K562 (cell line): ENCODE measurements around the gene FAR2. TPM values are rescaled to one million over a fixed set of nuclear protein-coding genes. Genes with fewer than 3 reads are reported as not detected.
"Not testable (repeated sequence)": the region's sequence is repeated elsewhere in the genome, so short reads cannot be mapped to it uniquely, and the experiment has no call there.

ENCODE experiments used
- ATAC-seq: fragments of 200-7000 bp; cut with Tn5 transposase; 3 replicates; pipeline ENCODE4 v1.9.1; 2020; ENCODE audit warnings: moderate library complexity
- BruUV-seq: library from RNA; stranded (reverse); fragments of 400-500 nt; replicated peaks from 2 replicates; lab custom pipeline; 2021; lab: Mats Ljungman, UMichigan
- CTCF ChIA-PET: fragments of 300-600 bp; formaldehyde crosslinking; extraction: SDS; loops from one replicate; lab custom pipeline; 2021; ENCODE audit warnings: low intra/inter-chr PET ratio; lab: Yijun Ruan, JAX
- POLR2A ChIA-PET: fragments of 300-600, 350-650 bp; sonication (Branson Sonifier 250); formaldehyde crosslinking; extraction: SDS; loops from one replicate; lab custom pipeline; 2021; ENCODE audit warnings: antibody characterized with exemption, inconsistent platforms; lab: Yijun Ruan, JAX
- DNase-seq, 4 experiments: peaks; one replicate each; pipeline versions ENCODE4 v3.0.0 to v3.0.0-alpha.2; 2011 to 2018; ENCODE audit warnings: low spot score in 3 of 4, mixed read lengths in 3 of 4; ENCODE audit errors: extremely low read depth in 1 of 4
- FAIRE-seq: peaks from 2 replicates; lab custom pipeline; 2011; peaks lifted over from hg19 to GRCh38; lab: Jason Lieb, UNC
- H2AFZ ChIP-seq: 2 replicates; pipeline ENCODE4 v1.6.0; 2011; ENCODE audit warnings: low read depth, low read length, control low read depth, inconsistent platforms
- H3K27ac ChIP-seq: fragments of 200-600 bp; 3 replicates; pipeline ENCODE4 v1.8.0; 2011; ENCODE audit warnings: low read depth, mild to moderate bottlenecking, control low read depth, inconsistent platforms, low read length, moderate library complexity, mixed read lengths; ENCODE audit errors: extremely low read depth
- H3K27me3 ChIP-seq, 2 experiments: fragments of 300-600 bp in 1 of 2; 2 replicates in 1 of 2; 3 replicates in 1 of 2; pipeline versions ENCODE4 v1.6.0 to v1.8.0; 2011; ENCODE audit warnings: inconsistent platforms in 2 of 2, low read length in 2 of 2, mild to moderate bottlenecking in 1 of 2, mixed read lengths in 1 of 2, moderate library complexity in 1 of 2; ENCODE audit not compliant: control insufficient read depth in 2 of 2, insufficient read depth in 2 of 2
- H3K36me3 ChIP-seq: fragments of 300-600 bp; 3 replicates; pipeline ENCODE4 v1.8.0; 2011; ENCODE audit warnings: mild to moderate bottlenecking, low read length, inconsistent platforms; ENCODE audit not compliant: control insufficient read depth, insufficient read depth
- H3K4me1 ChIP-seq, 2 experiments: fragments of 200-600 bp in 1 of 2; replicated peaks in 1 of 2; 2 replicates in 1 of 2; 3 replicates in 1 of 2; pipeline versions ENCODE4 v1.5.1 to v1.8.0; 2011; ENCODE audit warnings: inconsistent platforms in 2 of 2, low read length in 2 of 2, mild to moderate bottlenecking in 1 of 2, mixed read lengths in 1 of 2, moderate library complexity in 1 of 2; ENCODE audit not compliant: control insufficient read depth in 2 of 2, insufficient read depth in 2 of 2
- H3K4me2 ChIP-seq: 2 replicates; pipeline ENCODE4 v1.6.1; 2011; ENCODE audit warnings: low read length, control low read depth, inconsistent platforms, mixed read lengths; ENCODE audit not compliant: insufficient read depth
- H3K4me3 ChIP-seq: fragments of 200-600 bp; sonication (generic), shearing (Covaris generic); 2 replicates; pipeline ENCODE4 v1.5.1; 2016; ENCODE audit warnings: control low read depth, inconsistent platforms
- H3K79me2 ChIP-seq: fragments of 200-600 bp; 3 replicates; pipeline ENCODE4 v1.8.0; 2011; ENCODE audit warnings: low read length, inconsistent platforms; ENCODE audit not compliant: control insufficient read depth, insufficient read depth
- H3K9ac ChIP-seq, 2 experiments: 2 replicates each; pipeline versions ENCODE4 v1.6.0 to v1.6.1; 2011; ENCODE audit warnings: low read depth in 2 of 2, low read length in 2 of 2, control low read depth in 1 of 2, inconsistent platforms in 1 of 2, mild to moderate bottlenecking in 1 of 2, mixed read lengths in 1 of 2; ENCODE audit not compliant: insufficient read depth in 1 of 2
- H3K9me1 ChIP-seq: one replicate; pipeline ENCODE4 v1.6.0; 2011; ENCODE audit warnings: inconsistent platforms, mild to moderate bottlenecking, low read length, moderate library complexity; ENCODE audit not compliant: control insufficient read depth, insufficient read depth
- H3K9me3 ChIP-seq: replicated peaks from 2 replicates; pipeline ENCODE4 v1.5.1; 2011; ENCODE audit warnings: low read depth, low read length, inconsistent platforms; ENCODE audit not compliant: control insufficient read depth, insufficient read depth
- H4K20me1 ChIP-seq: replicated peaks from 2 replicates; pipeline ENCODE4 v1.6.1; 2011; ENCODE audit warnings: low read length, inconsistent platforms, mixed read lengths; ENCODE audit not compliant: control insufficient read depth, insufficient read depth
- DEAF1 ChIP-seq: fragments of 450-650 bp; formaldehyde crosslinking; IDR thresholded peaks from 2 replicates; pipeline ENCODE4 v1.4.0; 2020; ENCODE audit warnings: mild to moderate bottlenecking, moderate library complexity
- FOXJ3 ChIP-seq: sonication (generic); formaldehyde crosslinking; IDR thresholded peaks from 2 replicates; pipeline ENCODE4 v1.4.0; 2020; ENCODE audit warnings: mild to moderate bottlenecking, missing genetic modification reagents
- MCM7 ChIP-seq, 2 experiments: fragments of 450-650 bp; IDR thresholded peaks; 2 replicates each; pipeline ENCODE4 v1.6.1; 2016 to 2018
- NFYB ChIP-seq: IDR thresholded peaks from 2 replicates; pipeline ENCODE4 v1.6.1; 2011; ENCODE audit warnings: mild to moderate bottlenecking, moderate library complexity; ENCODE audit not compliant: insufficient read length; ENCODE audit errors: extremely low read depth
- THRAP3 ChIP-seq: fragments of 450-650 bp; IDR thresholded peaks from 2 replicates; pipeline ENCODE4 v1.6.1; 2016; ENCODE audit warnings: mild to moderate bottlenecking, inconsistent platforms, borderline replicate concordance
- ZNF316 ChIP-seq: fragments of 450-650 bp; IDR thresholded peaks from 2 replicates; pipeline ENCODE4 v1.6.1; 2016
- WGBS: fragments of 100-300 bp; shearing (Covaris generic); methylation state at CpG from one replicate; pipeline ENCODE4 v1.1.6; 2016; ENCODE audit warnings: low coverage, mixed read lengths; ENCODE audit not compliant: insufficient coverage; ENCODE audit errors: missing lambda C conversion rate; 5-methylcytosine and 5-hydroxymethylcytosine counted together
- in situ Hi-C: fragments of 300-500 bp; cut with MboI; formaldehyde crosslinking; loops from 4 replicates; pipeline ENCODE4 v1.15.0; 2018; ENCODE audit warnings: inconsistent platforms, mixed read lengths
- intact Hi-C: fragments of 100-400 bp; cut with micrococcal nuclease; formaldehyde crosslinking; loops from 2 replicates; pipeline ENCODE4 v1.14.2; 2022
- polyA plus RNA-seq, 8 experiments: library from polyadenylated mRNA; depleted of rRNA in 4 of 8; stranded (reverse) in 5 of 8; unstranded in 3 of 8; fragments of >200 nt; fragmentation: Nextera tagmentation in 2 of 8; fragmentation: Illumina TruSeq in 1 of 8; extraction: Ambion mirVana in 2 of 8; extraction: Trizol in 1 of 8; gene quantifications; 2 replicates each; pipeline versions ENCODE4 v1.2.1 to v1.2.3, GENCODE V29; 2011 to 2014; ENCODE audit warnings: inconsistent platforms in 1 of 8, missing spikeins in 1 of 8
- total RNA-seq, 7 experiments: library from RNA; depleted of rRNA in 6 of 7; stranded (reverse); fragments of >200 nt in 6 of 7; fragmentation: Illumina TruSeq in 2 of 7; extraction: Trizol in 2 of 7; gene quantifications; 2 replicates each; pipeline versions ENCODE4 v1.2.1 to v1.2.3, GENCODE V29; 2011 to 2021; ENCODE audit warnings: low replicate concordance in 1 of 7

FAR2 gene
- total and polyA plus RNA-seq, 9 of the 15 experiments (the other 6 are each of a cell fraction or from before 2014, with no cell fraction given): 5.0 to 13.4 (median 8.5) TPM

GRCh38 chr12:29182247-29182646 lies 33.2 kb downstream of the FAR2 start:
- H3K4me2 ChIP-seq, FAIRE-seq, H3K9me3 ChIP-seq, CTCF ChIA-PET, H3K36me3 ChIP-seq, H2AFZ ChIP-seq, H3K4me3 ChIP-seq, H3K4me1 ChIP-seq, H3K9me1 ChIP-seq, intact Hi-C loops, H3K27ac ChIP-seq, in situ Hi-C loops: not testable (repeated sequence)
- peak; percentile 19; the same call in 1 of the 2 replicates for TF ChIP-seq ZNF316
- peak; percentile 62 for TF ChIP-seq NFYB
- TF ChIP-seq, all 486 proteins: peak for 2; not testable (repeated sequence) for 484
- ATAC-seq, DNase-seq, H3K9ac ChIP-seq, H3K79me2 ChIP-seq, H4K20me1 ChIP-seq, H3K27me3 ChIP-seq, POLR2A ChIA-PET, BruUV-seq: not testable (repeated sequence)
- WGBS: 25% methylated on average over 4 of the region's 4 CpGs

- no peak for ATAC-seq
- in situ Hi-C loops (no loop called here), intact Hi-C loops (no loop called here)
- FAIRE-seq: peak; percentile 32
- BruUV-seq: no TSS peak
- H3K4me3 ChIP-seq: no peak overlapping the region
- 21% methylated on average over 2 of the region's 2 CpGs for WGBS
- TF ChIP-seq THRAP3 (no peak), DEAF1 (CRISPR knock-in tag) (no peak), FOXJ3 (CRISPR knock-in tag) (no peak), MCM7 (IDR thresholded peaks at IDR 0.05) (no peak)
- TF ChIP-seq, all 486 proteins: peak for 0
- no peaks in the 10 kb centered on the region for H3K4me1 ChIP-seq
- H3K9me1 ChIP-seq: no peaks in the 10 kb centered on the region
- ChIA-PET CTCF (no interaction called here), POLR2A (no interaction called here)
- no peaks in the 10 kb centered on the region for H3K9me3 ChIP-seq
- H3K9ac ChIP-seq: no peak overlapping the region
- no peak overlapping the region for H3K4me2 ChIP-seq
- no peaks in the 10 kb centered on the region for H3K27me3 ChIP-seq
- H3K27ac ChIP-seq: no peak overlapping the region
- no peaks in the 10 kb centered on the region for H3K36me3 ChIP-seq
- no peak overlapping the region for H2AFZ ChIP-seq
- no peaks in the 10 kb centered on the region for H4K20me1 ChIP-seq
- no peaks in the 10 kb centered on the region for H3K79me2 ChIP-seq
- DNase-seq: no peak
Observed at GRCh38 chr12:29187756-29188155, 38.7 kb downstream of the FAR2 start.
